Panc1 (cell line): ENCODE data around the gene NREP. TPM values are rescaled to one million over a fixed set of nuclear protein-coding genes. Genes with fewer than 3 reads are reported as not detected.

Experiments
- ATAC-seq: fragments of 200-7000 bp; cut with Tn5 transposase; 2 replicates; pipeline ENCODE4 v1.9.1; 2020; ENCODE audit warnings: mild to moderate bottlenecking, moderate library complexity
- BruUV-seq: library from RNA; stranded (reverse); fragments of 400-500 nt; replicated peaks from 2 replicates; lab custom pipeline; 2021; lab: Mats Ljungman, UMichigan
- CTCF ChIA-PET: fragments of 300-600 bp; sonication (Branson Sonifier 250); formaldehyde crosslinking; loops from one replicate; lab custom pipeline; 2022; ENCODE audit warnings: antibody characterized with exemption; lab: Charles Lee
- POLR2A ChIA-PET: fragments of 300-600 bp; sonication (Branson Sonifier 250); formaldehyde crosslinking; loops from one replicate; lab custom pipeline; 2022; ENCODE audit warnings: antibody characterized with exemption; lab: Charles Lee
- DNase-seq: peaks from one replicate; pipeline ENCODE4 v3.0.0-alpha.2; 2010; ENCODE audit warnings: low read depth, low spot score
- H3K27ac ChIP-seq: 2 replicates; pipeline ENCODE4 v1.5.1; 2011; ENCODE audit warnings: mild to moderate bottlenecking, low read length, inconsistent platforms
- H3K27me3 ChIP-seq: fragments of 200-500 bp; sonication (Bioruptor generic); 2 replicates; pipeline ENCODE4 v1.6.0; 2014; ENCODE audit warnings: low read length, inconsistent platforms; ENCODE audit not compliant: control insufficient read depth, insufficient read depth
- H3K36me3 ChIP-seq: fragments of 200-500 bp; sonication (Bioruptor generic); 2 replicates; pipeline ENCODE4 v1.5.1; 2014; ENCODE audit warnings: inconsistent platforms, mild to moderate bottlenecking, low read length, moderate library complexity; ENCODE audit not compliant: control insufficient read depth, insufficient read depth
- H3K4me1 ChIP-seq: 2 replicates; pipeline ENCODE4 v1.5.1; 2011; ENCODE audit warnings: inconsistent platforms, mild to moderate bottlenecking, low read length, moderate library complexity; ENCODE audit not compliant: control insufficient read depth, insufficient read depth
- H3K4me3 ChIP-seq, 2 experiments: 2 replicates each; pipeline ENCODE4 v1.5.1; 2011 to 2012; ENCODE audit warnings: low read depth in 2 of 2, low read length in 2 of 2, mild to moderate bottlenecking in 2 of 2, inconsistent platforms in 1 of 2, moderate library complexity in 1 of 2
- H3K9me3 ChIP-seq: fragments of 200-500 bp; sonication (Bioruptor generic); 2 replicates; pipeline ENCODE4 v1.5.1; 2014; ENCODE audit warnings: low read depth, mild to moderate bottlenecking, inconsistent platforms, low read length, moderate library complexity; ENCODE audit not compliant: control insufficient read depth, insufficient read depth
- POLR2AphosphoS5 ChIP-seq: IDR thresholded peaks from 2 replicates; pipeline ENCODE4 v1.6.1; 2012; ENCODE audit warnings: mild to moderate bottlenecking, low read depth, low read length, moderate library complexity
- REST ChIP-seq, 2 experiments: IDR thresholded peaks; 2 replicates each; pipeline ENCODE4 v1.6.1; 2011 to 2012; ENCODE audit warnings: low read depth in 2 of 2, control low read depth in 1 of 2, low read length in 1 of 2, mild to moderate bottlenecking in 1 of 2, moderate library complexity in 1 of 2; ENCODE audit not compliant: insufficient read depth in 1 of 2
- SIN3A ChIP-seq: IDR thresholded peaks from 2 replicates; pipeline ENCODE4 v1.6.1; 2012; ENCODE audit warnings: low read depth, mild to moderate bottlenecking, low read length, moderate library complexity, borderline replicate concordance; ENCODE audit not compliant: insufficient read depth
- TCF7L2 ChIP-seq: IDR thresholded peaks from 2 replicates; pipeline ENCODE4 v1.6.1; 2011; ENCODE audit warnings: mild to moderate bottlenecking, low read depth, low read length, inconsistent platforms
- in situ Hi-C: cut with HindIII; loops from 2 replicates; pipeline ENCODE4 v1.10.0; 2016; ENCODE audit warnings: low sequenced_read_pairs, low pct_unique_long_range_greater_than_20kb
- intact Hi-C: fragments of 100-400 bp; cut with micrococcal nuclease; formaldehyde crosslinking; loops from one replicate; pipeline ENCODE4 v1.10.0; 2022; ENCODE audit not compliant: unreplicated experiment
- total RNA-seq: library from RNA; stranded (reverse); gene quantifications from one replicate; pipeline ENCODE4 v1.2.1, GENCODE V29; 2021; ENCODE audit not compliant: unreplicated experiment
- TF ChIP-seq, protein P1 (sequence below): fragments of 450-650 bp; IDR thresholded peaks from 2 replicates; pipeline ENCODE4 v1.5.1; 2017; ENCODE audit warnings: mild to moderate bottlenecking

The NREP gene
- total RNA-seq, 1 experiment from 2014 or later, result 4.9 TPM

DNA sequence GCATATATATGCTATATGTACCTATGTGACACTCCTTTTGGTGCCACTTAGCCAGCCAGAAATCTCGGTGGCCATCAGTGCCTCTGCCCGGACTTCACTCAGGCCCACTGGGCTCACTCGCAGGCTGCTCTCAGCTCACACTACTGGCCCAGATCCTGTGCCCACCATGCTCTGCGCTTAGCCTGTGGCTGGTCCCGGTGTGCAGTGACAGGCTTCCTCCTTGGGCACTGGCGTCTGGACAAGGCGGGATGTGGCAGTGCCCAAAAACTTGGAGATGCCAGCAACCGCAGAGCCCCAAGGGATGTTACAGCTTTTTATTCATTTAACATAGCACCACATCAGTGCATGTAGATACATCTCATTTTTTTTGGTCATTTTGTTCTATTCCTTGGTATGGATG is 77.4 kb downstream of the NREP start:
- H3K36me3 ChIP-seq, result no peaks in the 10 kb centered on the region
- POLR2A ChIA-PET, result no interaction called here
- DNase-seq (no peak), ATAC-seq (no peak)
- no TSS peak for BruUV-seq
- H3K4me3 ChIP-seq, result no peak overlapping the region
- in situ Hi-C loops (no loop called here), intact Hi-C loops (loop anchor here (10.0 kb wide), 1 partner anchor 465 kb away; no protein-coding TSS in a partner anchor)
- CTCF ChIA-PET, result no interaction called here
- H3K27me3 ChIP-seq, result no peaks in the 10 kb centered on the region
- peaks cover 7% of the 10 kb centered on the region; the same call in 1 of the 2 replicates for H3K4me1 ChIP-seq
- H3K9me3 ChIP-seq, result no peaks in the 10 kb centered on the region
- H3K27ac ChIP-seq, result no peak overlapping the region
- TF ChIP-seq, protein P1, sequence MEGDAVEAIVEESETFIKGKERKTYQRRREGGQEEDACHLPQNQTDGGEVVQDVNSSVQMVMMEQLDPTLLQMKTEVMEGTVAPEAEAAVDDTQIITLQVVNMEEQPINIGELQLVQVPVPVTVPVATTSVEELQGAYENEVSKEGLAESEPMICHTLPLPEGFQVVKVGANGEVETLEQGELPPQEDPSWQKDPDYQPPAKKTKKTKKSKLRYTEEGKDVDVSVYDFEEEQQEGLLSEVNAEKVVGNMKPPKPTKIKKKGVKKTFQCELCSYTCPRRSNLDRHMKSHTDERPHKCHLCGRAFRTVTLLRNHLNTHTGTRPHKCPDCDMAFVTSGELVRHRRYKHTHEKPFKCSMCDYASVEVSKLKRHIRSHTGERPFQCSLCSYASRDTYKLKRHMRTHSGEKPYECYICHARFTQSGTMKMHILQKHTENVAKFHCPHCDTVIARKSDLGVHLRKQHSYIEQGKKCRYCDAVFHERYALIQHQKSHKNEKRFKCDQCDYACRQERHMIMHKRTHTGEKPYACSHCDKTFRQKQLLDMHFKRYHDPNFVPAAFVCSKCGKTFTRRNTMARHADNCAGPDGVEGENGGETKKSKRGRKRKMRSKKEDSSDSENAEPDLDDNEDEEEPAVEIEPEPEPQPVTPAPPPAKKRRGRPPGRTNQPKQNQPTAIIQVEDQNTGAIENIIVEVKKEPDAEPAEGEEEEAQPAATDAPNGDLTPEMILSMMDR, result no peak
- TF ChIP-seq SIN3A (no peak), POLR2AphosphoS5 (no peak), TCF7L2 (no peak), REST (IDR thresholded peaks at IDR 0.05; ENCODE audit: insufficient read depth in 1 of 2, low read depth in 2 of 2, low read length in 1 of 2) (no peak)

Other genes starting within 250 kb of the NREP start
- 26.0 TPM for gene STARD4, start 244.7 kb downstream of the NREP start, total RNA-seq